ENCODE measurements around the gene TCERG1L. TPM values are rescaled to one million over a fixed set of nuclear protein-coding genes. Genes with fewer than 3 reads are reported as not detected.

TCERG1L gene
- total and polyA plus RNA-seq, 8 donors = 0.18 TPM; not detected in 7

- H3K4me3 ChIP-seq = no peak overlapping the region
- H3K4me1 ChIP-seq = no peaks in the 10 kb centered on the region
- H3K9me3 ChIP-seq = peaks cover 0 to 25% (median 20%) of the 10 kb centered on the region in 4 donors
- H3K36me3 ChIP-seq = no peaks in the 10 kb centered on the region
- no peak overlapping the region for H3K27ac ChIP-seq
- WGBS, 5 donors = 53 to 80% (median 63%) methylated on average over 2 to 4 of the region's 4 CpGs
- intact Hi-C loops (cut with DNase I; ENCODE audit: low total_unique reads) = no loop called here
- TF ChIP-seq EP300 (IDR thresholded peaks at IDR 0.05) (no peak), POLR2AphosphoS5 (IDR thresholded peaks at IDR 0.05) (no peak), POLR2A (IDR thresholded peaks at IDR 0.05) (no peak), CTCF (IDR thresholded peaks at IDR 0.05) (no peak)
- H3K27me3 ChIP-seq = peaks cover 0 to 29% (median 0%) of the 10 kb centered on the region in 3 donors
- no peak for DNase-seq
Measured at GRCh38 chr10:131150126-131150525, 161.4 kb downstream of the TCERG1L start.

- H3K27me3 ChIP-seq = peaks cover 0 to 25% (median 0%) of the 10 kb centered on the region in 3 donors
- intact Hi-C loops (cut with DNase I; ENCODE audit: low total_unique reads) = no loop called here
- no peak overlapping the region for H3K4me3 ChIP-seq
- 70 to 92% (median 79%) methylated on average over 7 to 10 of the region's 10 CpGs for WGBS, 5 donors
- no peak for DNase-seq
- no peaks in the 10 kb centered on the region for H3K36me3 ChIP-seq
- no peak for TF ChIP-seq EP300 (IDR thresholded peaks at IDR 0.05)
- TF ChIP-seq POLR2AphosphoS5 (IDR thresholded peaks at IDR 0.05) = no peak
- no peak for TF ChIP-seq CTCF (IDR thresholded peaks at IDR 0.05)
- no peak for TF ChIP-seq POLR2A (IDR thresholded peaks at IDR 0.05)
- H3K9me3 ChIP-seq = peaks cover 0 to 25% (median 20%) of the 10 kb centered on the region in 4 donors
- no peaks in the 10 kb centered on the region for H3K4me1 ChIP-seq
- H3K27ac ChIP-seq = no peak overlapping the region
Measured at GRCh38 chr10:131149586-131149985, 161.9 kb downstream of the TCERG1L start.

- DNase-seq = no peak
- peaks cover 0 to 25% (median 20%) of the 10 kb centered on the region in 4 donors for H3K9me3 ChIP-seq
- no peak for TF ChIP-seq CTCF (IDR thresholded peaks at IDR 0.05)
- no peak for TF ChIP-seq POLR2A (IDR thresholded peaks at IDR 0.05)
- no peak for TF ChIP-seq EP300 (IDR thresholded peaks at IDR 0.05)
- TF ChIP-seq POLR2AphosphoS5 (IDR thresholded peaks at IDR 0.05) = no peak
- H3K27me3 ChIP-seq = peaks cover 0 to 21% (median 0%) of the 10 kb centered on the region in 3 donors
- no peak overlapping the region for H3K4me3 ChIP-seq
- no peaks in the 10 kb centered on the region for H3K36me3 ChIP-seq
- WGBS, 5 donors = 72 to 92% (median 75%) methylated on average over 1 to 3 of the region's 3 CpGs
- no peak overlapping the region for H3K27ac ChIP-seq
- intact Hi-C loops (cut with DNase I; ENCODE audit: low total_unique reads) = no loop called here
- no peaks in the 10 kb centered on the region for H3K4me1 ChIP-seq
Measured at GRCh38 chr10:131149111-131149510, 162.4 kb downstream of the TCERG1L start.

- H3K4me3 ChIP-seq = no peak overlapping the region
- TF ChIP-seq EP300 (IDR thresholded peaks at IDR 0.05) (no peak), CTCF (IDR thresholded peaks at IDR 0.05) (no peak), POLR2A (IDR thresholded peaks at IDR 0.05) (no peak), POLR2AphosphoS5 (IDR thresholded peaks at IDR 0.05) (no peak)
- no peaks in the 10 kb centered on the region for H3K36me3 ChIP-seq
- H3K9me3 ChIP-seq = peaks cover 0 to 20% (median 19%) of the 10 kb centered on the region in 4 donors
- intact Hi-C loops (cut with DNase I; ENCODE audit: low total_unique reads) = no loop called here
- no peak overlapping the region for H3K27ac ChIP-seq
- H3K4me1 ChIP-seq = no peaks in the 10 kb centered on the region
- DNase-seq = no peak
- WGBS, 5 donors = 82 to 90% (median 88%) methylated on average over 2 to 3 of the region's 3 CpGs
- H3K27me3 ChIP-seq = peaks cover 0 to 23% (median 0%) of the 10 kb centered on the region in 3 donors
Measured at GRCh38 chr10:131148270-131148669, 163.3 kb downstream of the TCERG1L start.

Data from stomach (tissue), 9 donors.